WTC11 (cell line): ENCODE measurements around the gene PLEKHA5. TPM values are rescaled to one million over a fixed set of nuclear protein-coding genes. Genes with fewer than 3 reads are reported as not detected.

Experiments
- ATAC-seq: fragments of 200-7000 bp; cut with Tn5 transposase; 2 replicates; pipeline ENCODE4 v1.10.0; 2021; ENCODE audit warnings: mild to moderate bottlenecking, moderate library complexity
- CTCF ChIA-PET: fragments of 300-600 bp; sonication (Branson Sonifier 250); formaldehyde crosslinking; loops from one replicate; lab custom pipeline; 2021; ENCODE audit warnings: antibody characterized with exemption; lab: Charles Lee
- POLR2A ChIA-PET: fragments of 350-600 bp; sonication (Branson Sonifier 250); formaldehyde crosslinking; loops from one replicate; lab custom pipeline; 2021; ENCODE audit warnings: antibody characterized with exemption; lab: Charles Lee
- DNase-seq: peaks from one replicate; pipeline ENCODE4 v3.0.0; 2021; ENCODE audit warnings: low spot score
- H3K27ac Mint-ChIP-seq: 2 replicates; pipeline ENCODE4 v1.8.0; 2021; ENCODE audit warnings: mixed read lengths
- H3K27me3 Mint-ChIP-seq: 2 replicates; pipeline ENCODE4 v1.8.0; 2021; ENCODE audit warnings: low read depth, mild to moderate bottlenecking, moderate library complexity, mixed read lengths
- H3K36me3 Mint-ChIP-seq: 2 replicates; pipeline ENCODE4 v1.8.0; 2021; ENCODE audit warnings: mixed read lengths
- H3K4me1 Mint-ChIP-seq: 2 replicates; pipeline ENCODE4 v1.8.0; 2022; ENCODE audit warnings: mixed read lengths
- H3K4me3 Mint-ChIP-seq: 2 replicates; pipeline ENCODE4 v1.8.0; 2021; ENCODE audit warnings: mild to moderate bottlenecking, moderate library complexity, mixed read lengths
- H3K9me3 Mint-ChIP-seq: 2 replicates; pipeline ENCODE4 v1.8.0; 2021; ENCODE audit warnings: mixed read lengths
- ATF3 ChIP-seq: sonication (generic); formaldehyde crosslinking; conservative IDR thresholded peaks from 2 replicates; pipeline ENCODE4 v1.8.1; 2022; ENCODE audit warnings: mild to moderate bottlenecking, missing genetic modification reagents
- CDX4 ChIP-seq: fragments of 250-450 bp; sonication (Bioruptor Pico); IDR thresholded peaks from 2 replicates; pipeline ENCODE4 v1.9.0; 2021; ENCODE audit warnings: moderate library complexity, mild to moderate bottlenecking, inconsistent platforms, borderline replicate concordance
- CREB1 ChIP-seq: sonication (generic); formaldehyde crosslinking; IDR thresholded peaks from 2 replicates; pipeline ENCODE4 v1.8.0; 2023; ENCODE audit warnings: mild to moderate bottlenecking, missing genetic modification reagents
- ELF4 ChIP-seq: sonication (generic); formaldehyde crosslinking; IDR thresholded peaks from 2 replicates; pipeline ENCODE4 v1.8.1; 2022; ENCODE audit warnings: low read depth, mild to moderate bottlenecking, moderate library complexity, missing genetic modification reagents
- ESRRA ChIP-seq: sonication (generic); formaldehyde crosslinking; IDR thresholded peaks from 2 replicates; pipeline ENCODE4 v1.8.1; 2022; ENCODE audit warnings: mild to moderate bottlenecking, missing genetic modification reagents, borderline replicate concordance
- HMGA2 ChIP-seq: fragments of 250-450 bp; sonication (Bioruptor Pico); IDR thresholded peaks from 2 replicates; pipeline ENCODE4 v1.4.0; 2021; ENCODE audit warnings: mild to moderate bottlenecking, moderate library complexity
- IRF2 ChIP-seq: sonication (generic); formaldehyde crosslinking; IDR thresholded peaks from 2 replicates; pipeline ENCODE4 v1.8.0; 2022; ENCODE audit warnings: low read depth, missing genetic modification reagents, borderline replicate concordance
- JAZF1 ChIP-seq: fragments of 250-450 bp; sonication (Bioruptor Pico); IDR thresholded peaks from 2 replicates; pipeline ENCODE4 v1.9.0; 2021; ENCODE audit warnings: moderate library complexity, mild to moderate bottlenecking, inconsistent platforms
- MXD4 ChIP-seq: fragments of 250-450 bp; sonication (Bioruptor Pico); IDR thresholded peaks from 2 replicates; pipeline ENCODE4 v1.8.0; 2021; ENCODE audit warnings: mild to moderate bottlenecking, moderate library complexity, borderline replicate concordance
- MYBL2 ChIP-seq: sonication (generic); formaldehyde crosslinking; IDR thresholded peaks from 2 replicates; pipeline ENCODE4 v1.8.1; 2023; ENCODE audit warnings: mild to moderate bottlenecking, moderate library complexity, missing genetic modification reagents
- NR3C1 ChIP-seq: sonication (generic); formaldehyde crosslinking; conservative IDR thresholded peaks from 2 replicates; pipeline ENCODE4 v1.8.1; 2023; ENCODE audit warnings: low read depth, mild to moderate bottlenecking, missing genetic modification reagents
- SMAD3 ChIP-seq: sonication (generic); formaldehyde crosslinking; IDR thresholded peaks from 2 replicates; pipeline ENCODE4 v1.8.0; 2022; ENCODE audit warnings: missing genetic modification reagents, mild to moderate bottlenecking, borderline replicate concordance
- TCF7 ChIP-seq: sonication (generic); formaldehyde crosslinking; IDR thresholded peaks from 2 replicates; pipeline ENCODE4 v1.8.0; 2022; ENCODE audit warnings: mild to moderate bottlenecking, low read depth, missing genetic modification reagents, moderate library complexity
- TEAD1 ChIP-seq: sonication (generic); formaldehyde crosslinking; IDR thresholded peaks from 2 replicates; pipeline ENCODE4 v1.8.0; 2022; ENCODE audit warnings: mild to moderate bottlenecking, missing genetic modification reagents
- ZNF263 ChIP-seq: sonication (generic); formaldehyde crosslinking; IDR thresholded peaks from 2 replicates; pipeline ENCODE4 v1.8.1; 2022; ENCODE audit warnings: low read depth, mild to moderate bottlenecking, moderate library complexity, missing genetic modification reagents
- ZNF317 ChIP-seq: sonication (generic); formaldehyde crosslinking; IDR thresholded peaks from 2 replicates; pipeline ENCODE4 v1.8.1; 2023; ENCODE audit warnings: low read depth, mild to moderate bottlenecking, moderate library complexity, missing genetic modification reagents, borderline replicate concordance
- ZNF416 ChIP-seq: fragments of 250-450 bp; sonication (Bioruptor Pico); IDR thresholded peaks from 2 replicates; pipeline ENCODE4 v1.9.0; 2021; ENCODE audit warnings: mild to moderate bottlenecking, inconsistent platforms
- ZNF512 ChIP-seq: sonication (generic); formaldehyde crosslinking; IDR thresholded peaks from 2 replicates; pipeline ENCODE4 v1.8.1; 2022; ENCODE audit warnings: missing genetic modification reagents, borderline replicate concordance
- total RNA-seq: library from RNA; stranded (reverse); gene quantifications from 3 replicates; pipeline ENCODE4 v1.2.3, GENCODE V29; 2021
- TF ChIP-seq, protein P1 (sequence below): sonication (generic); formaldehyde crosslinking; IDR thresholded peaks from 2 replicates; pipeline ENCODE4 v1.8.0; 2023; ENCODE audit warnings: missing genetic modification reagents, mild to moderate bottlenecking, borderline replicate concordance

PLEKHA5 gene
- total RNA-seq, 1 experiment from 2014 or later = 61.1 TPM

- TF ChIP-seq, protein P1, sequence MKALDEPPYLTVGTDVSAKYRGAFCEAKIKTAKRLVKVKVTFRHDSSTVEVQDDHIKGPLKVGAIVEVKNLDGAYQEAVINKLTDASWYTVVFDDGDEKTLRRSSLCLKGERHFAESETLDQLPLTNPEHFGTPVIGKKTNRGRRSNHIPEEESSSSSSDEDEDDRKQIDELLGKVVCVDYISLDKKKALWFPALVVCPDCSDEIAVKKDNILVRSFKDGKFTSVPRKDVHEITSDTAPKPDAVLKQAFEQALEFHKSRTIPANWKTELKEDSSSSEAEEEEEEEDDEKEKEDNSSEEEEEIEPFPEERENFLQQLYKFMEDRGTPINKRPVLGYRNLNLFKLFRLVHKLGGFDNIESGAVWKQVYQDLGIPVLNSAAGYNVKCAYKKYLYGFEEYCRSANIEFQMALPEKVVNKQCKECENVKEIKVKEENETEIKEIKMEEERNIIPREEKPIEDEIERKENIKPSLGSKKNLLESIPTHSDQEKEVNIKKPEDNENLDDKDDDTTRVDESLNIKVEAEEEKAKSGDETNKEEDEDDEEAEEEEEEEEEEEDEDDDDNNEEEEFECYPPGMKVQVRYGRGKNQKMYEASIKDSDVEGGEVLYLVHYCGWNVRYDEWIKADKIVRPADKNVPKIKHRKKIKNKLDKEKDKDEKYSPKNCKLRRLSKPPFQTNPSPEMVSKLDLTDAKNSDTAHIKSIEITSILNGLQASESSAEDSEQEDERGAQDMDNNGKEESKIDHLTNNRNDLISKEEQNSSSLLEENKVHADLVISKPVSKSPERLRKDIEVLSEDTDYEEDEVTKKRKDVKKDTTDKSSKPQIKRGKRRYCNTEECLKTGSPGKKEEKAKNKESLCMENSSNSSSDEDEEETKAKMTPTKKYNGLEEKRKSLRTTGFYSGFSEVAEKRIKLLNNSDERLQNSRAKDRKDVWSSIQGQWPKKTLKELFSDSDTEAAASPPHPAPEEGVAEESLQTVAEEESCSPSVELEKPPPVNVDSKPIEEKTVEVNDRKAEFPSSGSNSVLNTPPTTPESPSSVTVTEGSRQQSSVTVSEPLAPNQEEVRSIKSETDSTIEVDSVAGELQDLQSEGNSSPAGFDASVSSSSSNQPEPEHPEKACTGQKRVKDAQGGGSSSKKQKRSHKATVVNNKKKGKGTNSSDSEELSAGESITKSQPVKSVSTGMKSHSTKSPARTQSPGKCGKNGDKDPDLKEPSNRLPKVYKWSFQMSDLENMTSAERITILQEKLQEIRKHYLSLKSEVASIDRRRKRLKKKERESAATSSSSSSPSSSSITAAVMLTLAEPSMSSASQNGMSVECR = no peak
- TF ChIP-seq ESRRA (CRISPR knock-in tag) = no peak
- TF ChIP-seq TCF7 (CRISPR knock-in tag) = no peak
Observed at GRCh38 chr12:19177754-19178153, 48.2 kb downstream of the PLEKHA5 start (continued).

DNA sequence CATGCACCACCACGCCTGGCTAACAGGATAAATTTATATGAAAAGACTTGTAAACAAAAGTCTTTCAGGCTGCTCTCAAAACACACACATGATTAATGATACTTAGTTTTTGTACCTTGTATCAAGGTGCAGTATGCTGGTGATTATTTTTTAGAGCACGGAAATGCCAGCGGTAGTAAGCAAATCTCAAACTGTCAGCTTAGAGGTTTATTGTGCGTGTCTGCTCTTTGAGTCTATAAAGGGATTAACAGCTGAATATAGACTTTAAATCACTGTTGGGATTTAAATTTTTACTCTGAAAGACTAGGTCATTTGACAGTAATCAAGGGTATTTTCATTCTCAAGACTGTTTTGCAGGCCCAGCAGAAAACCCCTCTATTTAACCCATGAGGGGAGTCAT lies 50.5 kb downstream of the PLEKHA5 start:
- Mint-ChIP-seq H3K27ac (peak overlapping the region; percentile 39), H3K4me1 (peaks cover 40% of the 10 kb centered on the region), H3K9me3 (no peaks in the 10 kb centered on the region), H3K4me3 (no peak overlapping the region), H3K36me3 (peaks cover 14% of the 10 kb centered on the region), H3K27me3 (no peaks in the 10 kb centered on the region)
- POLR2A ChIA-PET = no interaction called here
- TF ChIP-seq MXD4 (CRISPR knock-in tag) (no peak), NR3C1 (no peak), ZNF512 (no peak), IRF2 (no peak), TEAD1 (no peak), CDX4 (CRISPR knock-in tag) (no peak), ATF3 (CRISPR knock-in tag) (no peak), CREB1 (CRISPR knock-in tag) (no peak), SMAD3 (no peak), MYBL2 (CRISPR knock-in tag) (no peak), ZNF317 (CRISPR knock-in tag) (no peak), JAZF1 (CRISPR knock-in tag) (no peak), ZNF263 (CRISPR knock-in tag) (no peak), HMGA2 (CRISPR knock-in tag) (no peak), ZNF416 (CRISPR knock-in tag) (no peak), ELF4 (CRISPR knock-in tag) (no peak)
- DNase-seq = no peak
- CTCF ChIA-PET = no interaction called here
- ATAC-seq = no peak
